GM23338 (cell line): ENCODE results near the gene TMEM127. TPM values are rescaled to one million over a fixed set of nuclear protein-coding genes. Genes with fewer than 3 reads are reported as not detected.

Experiments
- ATAC-seq: fragments of 200-7000 bp; cut with Tn5 transposase; 3 replicates; pipeline ENCODE4 v1.9.1; 2020
- DNase-seq: peaks from one replicate; pipeline ENCODE4 v3.0.0-alpha.2; 2015; ENCODE audit warnings: low spot score
- H2AFZ ChIP-seq: fragments of 200-600 bp; sonication (generic); 2 replicates; pipeline ENCODE4 v1.8.0; 2016; ENCODE audit warnings: antibody characterized with exemption, mild to moderate bottlenecking, moderate library complexity
- H3F3A ChIP-seq: fragments of 200-600 bp; sonication (generic); replicated peaks from 2 replicates; pipeline ENCODE4 v1.8.0; 2017; ENCODE audit warnings: antibody characterized with exemption, mixed run types, low read depth
- H3K27ac ChIP-seq: fragments of 200-600 bp; sonication (generic); 2 replicates; pipeline ENCODE4 v1.6.1; 2016; ENCODE audit warnings: low read depth
- H3K27me3 ChIP-seq: fragments of 200-600 bp; sonication (generic); 2 replicates; pipeline ENCODE4 v1.8.0; 2016; ENCODE audit warnings: mild to moderate bottlenecking, mixed run types, moderate library complexity; ENCODE audit not compliant: insufficient read depth
- H3K36me3 ChIP-seq: fragments of 200-600 bp; sonication (generic); 2 replicates; pipeline ENCODE4 v1.8.0; 2016; ENCODE audit warnings: mild to moderate bottlenecking; ENCODE audit not compliant: insufficient read depth
- H3K4me1 ChIP-seq: fragments of 200-600 bp; sonication (generic); 2 replicates; pipeline ENCODE4 v1.8.0; 2016; ENCODE audit warnings: mild to moderate bottlenecking, moderate library complexity; ENCODE audit not compliant: insufficient read depth
- H3K4me2 ChIP-seq: fragments of 200-600 bp; sonication (generic); 2 replicates; pipeline ENCODE4 v1.7.1; 2017; ENCODE audit warnings: mixed run types
- H3K4me3 ChIP-seq: fragments of 200-600 bp; sonication (generic); 2 replicates; pipeline ENCODE4 v1.6.1; 2016; ENCODE audit warnings: mixed run types
- H3K79me2 ChIP-seq: fragments of 200-600 bp; sonication (generic); replicated peaks from 2 replicates; pipeline ENCODE4 v1.8.0; 2017; ENCODE audit warnings: mild to moderate bottlenecking; ENCODE audit not compliant: insufficient read depth
- H3K9me2 ChIP-seq: fragments of 200-600 bp; sonication (generic); 2 replicates; pipeline ENCODE4 v1.8.0; 2017; ENCODE audit not compliant: insufficient read depth
- H4K20me1 ChIP-seq: fragments of 200-600 bp; sonication (generic); replicated peaks from 2 replicates; pipeline ENCODE4 v1.8.0; 2017; ENCODE audit warnings: mild to moderate bottlenecking; ENCODE audit not compliant: insufficient read depth
- H3K27ac Mint-ChIP-seq: 2 replicates; pipeline ENCODE4 v1.8.0; 2020; ENCODE audit warnings: inconsistent platforms, mild to moderate bottlenecking, moderate library complexity, mixed read lengths
- H3K27me3 Mint-ChIP-seq: 3 replicates; pipeline ENCODE4 v1.8.0; 2022; ENCODE audit warnings: low read depth, mild to moderate bottlenecking, moderate library complexity, mixed read lengths, inconsistent platforms; ENCODE audit not compliant: insufficient read depth, poor library complexity
- H3K36me3 Mint-ChIP-seq: 3 replicates; pipeline ENCODE4 v1.8.0; 2021; ENCODE audit warnings: low read depth, mild to moderate bottlenecking, inconsistent platforms, moderate library complexity, mixed read lengths
- H3K4me1 Mint-ChIP-seq: 3 replicates; pipeline ENCODE4 v1.8.0; 2020; ENCODE audit warnings: mild to moderate bottlenecking, inconsistent platforms, mixed read lengths
- H3K4me3 Mint-ChIP-seq: 3 replicates; pipeline ENCODE4 v1.8.0; 2021; ENCODE audit warnings: moderate library complexity, mild to moderate bottlenecking, inconsistent platforms, mixed read lengths
- H3K9me3 Mint-ChIP-seq: 3 replicates; pipeline ENCODE4 v1.8.0; 2020; ENCODE audit warnings: moderate library complexity, mild to moderate bottlenecking, inconsistent platforms, mixed read lengths
- ETS1 ChIP-seq: IDR thresholded peaks from 2 replicates; pipeline ENCODE4 v1.6.1; 2016; ENCODE audit warnings: antibody characterized with exemption
- EZH2phosphoT487 ChIP-seq: fragments of 200-600 bp; sonication (generic); IDR thresholded peaks from one replicate; pipeline ENCODE4 v1.8.1; 2018; ENCODE audit warnings: antibody characterized with exemption; ENCODE audit not compliant: unreplicated experiment
- JUNB ChIP-seq: IDR thresholded peaks from one replicate; pipeline ENCODE4 v1.6.1; 2016; ENCODE audit warnings: antibody characterized with exemption; ENCODE audit not compliant: unreplicated experiment
- NANOG ChIP-seq: IDR thresholded peaks from 2 replicates; pipeline ENCODE4 v1.6.1; 2016; ENCODE audit warnings: antibody characterized with exemption, borderline replicate concordance
- POLR2AphosphoS5 ChIP-seq: IDR thresholded peaks from 2 replicates; pipeline ENCODE4 v1.6.1; 2016; ENCODE audit warnings: antibody characterized with exemption, low read depth
- STAT1 ChIP-seq: IDR thresholded peaks from one replicate; pipeline ENCODE4 v1.6.1; 2016; ENCODE audit warnings: antibody characterized with exemption; ENCODE audit not compliant: unreplicated experiment
- ZNF114 ChIP-seq: fragments of 250-450 bp; sonication (Bioruptor Pico); IDR thresholded peaks from 2 replicates; pipeline ENCODE4 v1.5.0; 2020; ENCODE audit warnings: mild to moderate bottlenecking, moderate library complexity
- ZNF331 ChIP-seq: fragments of 250-450 bp; sonication (Bioruptor Pico); IDR thresholded peaks from 2 replicates; pipeline ENCODE4 v1.5.0; 2020; ENCODE audit warnings: low read depth, mild to moderate bottlenecking, moderate library complexity
- polyA plus RNA-seq: library from polyadenylated mRNA; unstranded; fragments of >200 nt; fragmentation: Nextera tagmentation; extraction: Ambion mirVana; gene quantifications from 2 replicates; pipeline ENCODE4 v1.2.1, GENCODE V29; 2016
- total RNA-seq: library from RNA; depleted of rRNA; stranded (reverse); fragments of >200 nt; shearing (Covaris generic); gene quantifications from 2 replicates; pipeline ENCODE4 v1.2.3, GENCODE V29; 2014
- TF ChIP-seq, protein P1 (sequence below), 2 experiments: fragments of 200-600 bp in 1 of 2; sonication (generic) in 1 of 2; conservative IDR thresholded peaks; 2 replicates each; pipeline versions ENCODE4 v1.5.1 to v1.6.1; 2016 to 2017; ENCODE audit warnings: antibody characterized with exemption in 2 of 2, low read depth in 2 of 2, mild to moderate bottlenecking in 2 of 2, moderate library complexity in 1 of 2

The TMEM127 gene
- total and polyA plus RNA-seq, 2 experiments from 2014 or later, result 4.9 to 19.9 TPM

DNA sequence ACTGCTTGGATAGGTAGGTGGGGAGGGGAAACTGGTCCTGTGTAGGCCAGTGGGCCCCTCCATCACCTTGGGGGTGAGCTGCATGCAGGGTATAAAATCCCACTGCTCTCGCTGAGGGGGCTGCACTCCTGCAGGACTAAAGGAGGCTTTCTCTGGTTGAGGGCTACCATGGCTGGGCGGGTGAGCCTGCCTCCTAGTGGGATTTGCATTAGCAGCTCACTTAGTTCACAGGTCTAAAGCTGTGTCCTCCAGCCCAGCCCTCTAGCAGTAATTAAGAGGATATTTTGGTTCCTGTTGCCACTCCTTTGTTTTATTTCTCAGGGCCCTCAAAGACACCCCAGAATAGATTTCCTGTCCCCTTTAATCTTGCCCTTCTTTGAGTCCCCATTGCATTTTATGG, 24.6 kb downstream of the TMEM127 start:
- peaks cover 15% of the 10 kb centered on the region for H3K4me1 Mint-ChIP-seq
- no peak overlapping the region for H2AFZ ChIP-seq
- H3K27me3 ChIP-seq, result no peaks in the 10 kb centered on the region
- no peaks in the 10 kb centered on the region; the same call in 1 of the 2 replicates for H3K9me2 ChIP-seq
- H4K20me1 ChIP-seq, result no peaks in the 10 kb centered on the region
- no peak overlapping the region for H3K4me3 ChIP-seq
- DNase-seq (peak; percentile 47), ATAC-seq (peak; percentile 86)
- H3K36me3 Mint-ChIP-seq, result peaks cover 2% of the 10 kb centered on the region; the same call in 2 of the 3 replicates
- H3K4me3 Mint-ChIP-seq, result no peak overlapping the region
- TF ChIP-seq JUNB, result no peak
- TF ChIP-seq, protein P1, sequence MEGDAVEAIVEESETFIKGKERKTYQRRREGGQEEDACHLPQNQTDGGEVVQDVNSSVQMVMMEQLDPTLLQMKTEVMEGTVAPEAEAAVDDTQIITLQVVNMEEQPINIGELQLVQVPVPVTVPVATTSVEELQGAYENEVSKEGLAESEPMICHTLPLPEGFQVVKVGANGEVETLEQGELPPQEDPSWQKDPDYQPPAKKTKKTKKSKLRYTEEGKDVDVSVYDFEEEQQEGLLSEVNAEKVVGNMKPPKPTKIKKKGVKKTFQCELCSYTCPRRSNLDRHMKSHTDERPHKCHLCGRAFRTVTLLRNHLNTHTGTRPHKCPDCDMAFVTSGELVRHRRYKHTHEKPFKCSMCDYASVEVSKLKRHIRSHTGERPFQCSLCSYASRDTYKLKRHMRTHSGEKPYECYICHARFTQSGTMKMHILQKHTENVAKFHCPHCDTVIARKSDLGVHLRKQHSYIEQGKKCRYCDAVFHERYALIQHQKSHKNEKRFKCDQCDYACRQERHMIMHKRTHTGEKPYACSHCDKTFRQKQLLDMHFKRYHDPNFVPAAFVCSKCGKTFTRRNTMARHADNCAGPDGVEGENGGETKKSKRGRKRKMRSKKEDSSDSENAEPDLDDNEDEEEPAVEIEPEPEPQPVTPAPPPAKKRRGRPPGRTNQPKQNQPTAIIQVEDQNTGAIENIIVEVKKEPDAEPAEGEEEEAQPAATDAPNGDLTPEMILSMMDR (conservative IDR thresholded peaks at IDR 0.05; ENCODE audit: low read depth in 2 of 2), result peak in 1 of 2 experiments; percentile 45; a peak in 3 of 4 replicates
- H3K36me3 ChIP-seq, result no peaks in the 10 kb centered on the region
- no peaks in the 10 kb centered on the region for H3F3A ChIP-seq
- no peak overlapping the region; the same call in 1 of the 2 replicates for H3K27ac Mint-ChIP-seq
- H3K4me2 ChIP-seq, result no peak overlapping the region
- H3K4me1 ChIP-seq, result no peaks in the 10 kb centered on the region; the same call in 1 of the 2 replicates
- no peaks in the 10 kb centered on the region; the same call in 1 of the 3 replicates for H3K9me3 Mint-ChIP-seq
- peaks cover 4% of the 10 kb centered on the region for H3K27me3 Mint-ChIP-seq
- H3K79me2 ChIP-seq, result no peaks in the 10 kb centered on the region
- H3K27ac ChIP-seq, result no peak overlapping the region

DNA sequence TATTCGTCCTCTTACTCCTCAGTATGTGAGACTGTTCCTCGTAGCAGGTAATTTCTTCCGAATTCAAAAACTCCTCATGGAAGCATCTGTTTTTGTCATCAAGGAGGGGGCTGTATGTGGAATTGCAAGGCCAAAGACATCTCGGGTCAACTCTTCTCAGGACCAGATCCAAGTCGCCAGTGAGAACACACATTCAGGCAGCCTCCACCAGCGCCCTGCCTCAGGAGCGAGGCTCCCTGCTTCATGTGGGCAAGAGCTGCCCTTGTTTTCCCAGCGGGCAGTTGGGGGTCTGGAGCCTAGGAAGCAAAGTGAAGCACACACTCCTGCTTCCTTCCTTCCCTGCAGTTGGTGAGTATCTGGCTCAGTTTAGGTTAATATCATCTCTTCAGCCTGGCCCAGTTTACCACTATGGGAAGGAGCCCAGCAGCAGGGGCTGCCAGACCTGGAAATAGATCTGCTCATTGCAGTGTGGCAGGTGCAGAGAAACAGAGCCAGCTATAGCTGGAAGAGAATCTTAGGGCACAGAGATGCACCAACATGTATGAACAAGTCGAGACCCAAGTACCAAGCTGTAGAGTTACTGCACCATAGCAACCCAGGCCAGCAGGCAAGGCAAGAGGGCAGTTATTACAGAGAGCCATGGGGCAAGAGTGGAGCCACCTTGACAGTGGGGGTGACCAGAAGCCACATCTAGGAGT, 25.3 kb downstream of the TMEM127 start:
- Mint-ChIP-seq H3K36me3 (no peaks in the 10 kb centered on the region), H3K27me3 (peaks cover 4% of the 10 kb centered on the region), H3K27ac (no peak overlapping the region; the same call in 1 of the 2 replicates), H3K9me3 (no peaks in the 10 kb centered on the region), H3K4me3 (no peak overlapping the region), H3K4me1 (peaks cover 15% of the 10 kb centered on the region)
- no peaks in the 10 kb centered on the region for H3K27me3 ChIP-seq
- ATAC-seq (no peak), DNase-seq (no peak)
- H3K36me3 ChIP-seq, result no peaks in the 10 kb centered on the region
- no peaks in the 10 kb centered on the region for H4K20me1 ChIP-seq
- no peak overlapping the region for H3K4me3 ChIP-seq
- H3K9me2 ChIP-seq, result peaks cover 4% of the 10 kb centered on the region; the same call in 1 of the 2 replicates
- no peak overlapping the region for H3K27ac ChIP-seq
- no peaks in the 10 kb centered on the region; the same call in 1 of the 2 replicates for H3K4me1 ChIP-seq
- H3K79me2 ChIP-seq, result no peaks in the 10 kb centered on the region
- no peaks in the 10 kb centered on the region for H3F3A ChIP-seq
- H2AFZ ChIP-seq, result no peak overlapping the region
- H3K4me2 ChIP-seq, result no peak overlapping the region
- no peak for TF ChIP-seq STAT1
- TF ChIP-seq ETS1, result no peak
- no peak for TF ChIP-seq ZNF114 (CRISPR knock-in tag)
- no peak for TF ChIP-seq EZH2phosphoT487
- TF ChIP-seq POLR2AphosphoS5, result no peak
- TF ChIP-seq ZNF331 (CRISPR knock-in tag), result no peak
- no peak for TF ChIP-seq NANOG
- TF ChIP-seq, protein P1 (conservative IDR thresholded peaks at IDR 0.05; ENCODE audit: low read depth in 2 of 2), result no peak
